HEK293 (cell line): Measurements from ENCODE around the gene CDH1.

Source experiments
- CTCF ChIA-PET: fragments of 350-600 bp; formaldehyde crosslinking; extraction: SDS; loops from one replicate; lab custom pipeline; 2021; ENCODE audit warnings: antibody characterized with exemption; lab: Yijun Ruan, JAX
- POLR2A ChIA-PET: fragments of 300-600 bp; formaldehyde crosslinking; extraction: SDS; loops from one replicate; lab custom pipeline; 2020; ENCODE audit warnings: antibody characterized with exemption, inconsistent platforms; lab: Yijun Ruan, JAX
- H3K27ac ChIP-seq: fragments of 200-500 bp; sonication (Bioruptor generic); 2 replicates; pipeline ENCODE4 v1.5.1; 2014; ENCODE audit warnings: low read depth, low read length, control low read depth, inconsistent platforms; ENCODE audit errors: extremely low read depth
- H3K36me3 ChIP-seq, 2 experiments: fragments of 200-500 bp in 1 of 2; sonication (Bioruptor generic) in 1 of 2; 1 replicate in 1 of 2; 2 replicates in 1 of 2; pipeline ENCODE4 v1.5.1; 2014 to 2017; ENCODE audit warnings: inconsistent platforms in 2 of 2, low read length in 2 of 2; ENCODE audit not compliant: control insufficient read depth in 2 of 2, insufficient read depth in 1 of 2
- H3K4me1 ChIP-seq: fragments of 200-500 bp; sonication (Bioruptor generic); 2 replicates; pipeline ENCODE4 v1.5.1; 2014; ENCODE audit warnings: mild to moderate bottlenecking, low read length, inconsistent platforms; ENCODE audit not compliant: control insufficient read depth, insufficient read depth
- H3K4me3 ChIP-seq: 2 replicates; pipeline ENCODE4 v1.5.1; 2011; ENCODE audit warnings: low read depth, mild to moderate bottlenecking, control low read depth, low read length, moderate library complexity
- H3K9me3 ChIP-seq: fragments of 200-500 bp; sonication (Bioruptor generic); 2 replicates; pipeline ENCODE4 v1.5.1; 2014; ENCODE audit warnings: low read depth, low read length, inconsistent platforms; ENCODE audit not compliant: control insufficient read depth, insufficient read depth
- GLI2 ChIP-seq: fragments of 450-650 bp; formaldehyde crosslinking; IDR thresholded peaks from 2 replicates; pipeline ENCODE4; 2017; ENCODE audit warnings: missing biosample characterization, missing genetic modification characterization, low read depth, borderline replicate concordance
- KLF7 ChIP-seq: fragments of 450-650 bp; formaldehyde crosslinking; IDR thresholded peaks from 2 replicates; pipeline ENCODE4 v1.5.1; 2016; ENCODE audit warnings: missing biosample characterization, missing genetic modification characterization, borderline replicate concordance
- OVOL3 ChIP-seq: fragments of 450-650 bp; formaldehyde crosslinking; IDR thresholded peaks from 2 replicates; pipeline ENCODE4 v1.5.1; 2016; ENCODE audit warnings: missing biosample characterization, missing genetic modification characterization
- RBAK ChIP-seq: fragments of 450-650 bp; formaldehyde crosslinking; IDR thresholded peaks from 2 replicates; pipeline ENCODE4 v1.5.1; 2016; ENCODE audit warnings: missing biosample characterization, missing genetic modification characterization
- SCRT2 ChIP-seq: fragments of 450-650 bp; formaldehyde crosslinking; IDR thresholded peaks from 2 replicates; pipeline ENCODE4 v1.5.1; 2016; ENCODE audit warnings: missing biosample characterization, missing genetic modification characterization
- SP7 ChIP-seq: fragments of 450-650 bp; formaldehyde crosslinking; IDR thresholded peaks from 2 replicates; pipeline ENCODE4 v1.5.1; 2016; ENCODE audit warnings: missing biosample characterization, missing genetic modification characterization
- ZEB2 ChIP-seq: fragments of 450-650 bp; formaldehyde crosslinking; IDR thresholded peaks from 2 replicates; pipeline ENCODE4 v1.5.1; 2016; ENCODE audit warnings: missing biosample characterization, missing genetic modification characterization
- ZNF112 ChIP-seq: fragments of 450-650 bp; formaldehyde crosslinking; IDR thresholded peaks from 2 replicates; pipeline ENCODE4 v1.5.0; 2017; ENCODE audit warnings: missing biosample characterization, missing genetic modification characterization
- ZNF169 ChIP-seq: fragments of 450-650 bp; formaldehyde crosslinking; IDR thresholded peaks from 2 replicates; pipeline ENCODE4 v1.5.1; 2016; ENCODE audit warnings: missing biosample characterization, missing genetic modification characterization
- ZNF174 ChIP-seq: fragments of 450-650 bp; formaldehyde crosslinking; IDR thresholded peaks from 2 replicates; pipeline ENCODE4 v1.5.0; 2017; ENCODE audit warnings: missing biosample characterization, mild to moderate bottlenecking, missing genetic modification characterization
- ZNF175 ChIP-seq: fragments of 450-650 bp; formaldehyde crosslinking; IDR thresholded peaks from 2 replicates; pipeline ENCODE4 v1.5.1; 2016; ENCODE audit warnings: missing biosample characterization, missing genetic modification characterization
- ZNF184 ChIP-seq: fragments of 450-650 bp; IDR thresholded peaks from 2 replicates; pipeline ENCODE4 v1.5.1; 2018; ENCODE audit warnings: missing biosample characterization, mild to moderate bottlenecking, missing genetic modification characterization
- ZNF394 ChIP-seq: fragments of 450-650 bp; formaldehyde crosslinking; IDR thresholded peaks from 2 replicates; pipeline ENCODE4 v1.5.1; 2016; ENCODE audit warnings: missing biosample characterization, missing genetic modification characterization, mild to moderate bottlenecking, moderate library complexity, borderline replicate concordance
- ZNF501 ChIP-seq: fragments of 450-650 bp; formaldehyde crosslinking; IDR thresholded peaks from 2 replicates; pipeline ENCODE4 v1.5.1; 2016; ENCODE audit warnings: missing biosample characterization, missing genetic modification characterization
- ZNF555 ChIP-seq: fragments of 450-650 bp; formaldehyde crosslinking; conservative IDR thresholded peaks from 2 replicates; pipeline ENCODE4 v1.5.1; 2017; ENCODE audit warnings: missing biosample characterization, mild to moderate bottlenecking, missing genetic modification characterization, inconsistent platforms
- ZNF654 ChIP-seq: fragments of 450-650 bp; formaldehyde crosslinking; IDR thresholded peaks from 2 replicates; pipeline ENCODE4 v1.5.1; 2016; ENCODE audit warnings: low read depth, missing biosample characterization, missing genetic modification characterization
- ZNF660 ChIP-seq: fragments of 450-650 bp; IDR thresholded peaks from 2 replicates; pipeline ENCODE4 v1.5.1; 2018; ENCODE audit warnings: missing biosample characterization, mild to moderate bottlenecking, missing genetic modification characterization
- ZNF843 ChIP-seq: fragments of 450-650 bp; formaldehyde crosslinking; IDR thresholded peaks from 2 replicates; pipeline ENCODE4 v1.5.1; 2016; ENCODE audit warnings: missing biosample characterization, missing genetic modification characterization
- ZSCAN30 ChIP-seq: fragments of 450-650 bp; IDR thresholded peaks from 2 replicates; pipeline ENCODE4 v1.5.1; 2018; ENCODE audit warnings: missing biosample characterization, mild to moderate bottlenecking, missing genetic modification characterization, moderate library complexity
- TF ChIP-seq, protein P1 (sequence below): fragments of 450-650 bp; formaldehyde crosslinking; IDR thresholded peaks from 2 replicates; pipeline ENCODE4 v1.5.1; 2016; ENCODE audit warnings: missing biosample characterization, missing genetic modification characterization
- TF ChIP-seq, protein P2 (sequence below): fragments of 450-650 bp; formaldehyde crosslinking; IDR thresholded peaks from 2 replicates; pipeline ENCODE4 v1.5.1; 2016; ENCODE audit warnings: missing biosample characterization, missing genetic modification characterization
- TF ChIP-seq, protein P3 (sequence below): fragments of 450-650 bp; formaldehyde crosslinking; IDR thresholded peaks from 2 replicates; pipeline ENCODE4 v1.5.1; 2016; ENCODE audit warnings: missing biosample characterization, missing genetic modification characterization
- TF ChIP-seq, protein P4 (sequence below): fragments of 450-650 bp; formaldehyde crosslinking; optimal IDR thresholded peaks from 2 replicates; pipeline ENCODE3; 2016; ENCODE audit warnings: missing biosample characterization, mild to moderate bottlenecking, missing genetic modification characterization
- TF ChIP-seq, protein P5 (sequence below): fragments of 450-650 bp; formaldehyde crosslinking; IDR thresholded peaks from 2 replicates; pipeline ENCODE4 v1.5.1; 2017; ENCODE audit warnings: missing biosample characterization, missing genetic modification characterization

CDH1 gene

DNA sequence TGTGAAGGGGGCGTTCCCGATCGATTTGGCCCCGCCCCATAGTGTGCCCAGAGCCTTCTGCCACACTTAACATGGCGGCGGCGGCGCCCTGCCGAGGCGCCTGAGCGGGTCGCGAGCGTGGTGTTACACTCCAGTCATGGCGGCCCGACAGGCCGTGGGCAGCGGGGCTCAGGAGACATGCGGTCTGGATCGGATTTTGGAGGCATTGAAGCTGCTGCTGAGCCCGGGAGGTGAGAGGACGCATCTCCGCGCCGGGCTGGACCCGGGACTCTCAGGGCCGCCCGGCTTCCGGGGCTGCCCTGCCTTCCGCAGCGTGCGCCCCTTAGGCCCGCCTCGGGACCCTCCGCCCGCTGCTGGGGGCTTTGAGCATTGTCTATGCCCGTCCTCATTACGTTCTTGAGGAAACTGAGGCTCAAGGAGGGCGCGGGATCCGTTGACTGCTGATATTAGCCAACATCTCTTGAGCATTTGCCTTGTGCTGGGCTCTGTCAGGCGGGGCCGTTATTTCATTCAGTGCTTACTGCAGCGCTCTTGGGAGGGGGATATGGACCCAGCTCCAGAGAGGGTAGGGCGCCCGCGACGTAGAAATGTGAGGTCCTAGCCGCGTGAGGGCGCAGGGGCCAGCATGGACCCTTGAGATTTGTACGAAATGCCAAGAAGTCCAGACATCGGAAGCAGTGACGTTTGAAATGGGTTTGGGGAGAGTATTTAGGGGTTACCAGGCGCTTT lies 106.6 kb downstream of the CDH1 start, which contains the start of gene TANGO6 (continued):
- TF ChIP-seq, protein P1, sequence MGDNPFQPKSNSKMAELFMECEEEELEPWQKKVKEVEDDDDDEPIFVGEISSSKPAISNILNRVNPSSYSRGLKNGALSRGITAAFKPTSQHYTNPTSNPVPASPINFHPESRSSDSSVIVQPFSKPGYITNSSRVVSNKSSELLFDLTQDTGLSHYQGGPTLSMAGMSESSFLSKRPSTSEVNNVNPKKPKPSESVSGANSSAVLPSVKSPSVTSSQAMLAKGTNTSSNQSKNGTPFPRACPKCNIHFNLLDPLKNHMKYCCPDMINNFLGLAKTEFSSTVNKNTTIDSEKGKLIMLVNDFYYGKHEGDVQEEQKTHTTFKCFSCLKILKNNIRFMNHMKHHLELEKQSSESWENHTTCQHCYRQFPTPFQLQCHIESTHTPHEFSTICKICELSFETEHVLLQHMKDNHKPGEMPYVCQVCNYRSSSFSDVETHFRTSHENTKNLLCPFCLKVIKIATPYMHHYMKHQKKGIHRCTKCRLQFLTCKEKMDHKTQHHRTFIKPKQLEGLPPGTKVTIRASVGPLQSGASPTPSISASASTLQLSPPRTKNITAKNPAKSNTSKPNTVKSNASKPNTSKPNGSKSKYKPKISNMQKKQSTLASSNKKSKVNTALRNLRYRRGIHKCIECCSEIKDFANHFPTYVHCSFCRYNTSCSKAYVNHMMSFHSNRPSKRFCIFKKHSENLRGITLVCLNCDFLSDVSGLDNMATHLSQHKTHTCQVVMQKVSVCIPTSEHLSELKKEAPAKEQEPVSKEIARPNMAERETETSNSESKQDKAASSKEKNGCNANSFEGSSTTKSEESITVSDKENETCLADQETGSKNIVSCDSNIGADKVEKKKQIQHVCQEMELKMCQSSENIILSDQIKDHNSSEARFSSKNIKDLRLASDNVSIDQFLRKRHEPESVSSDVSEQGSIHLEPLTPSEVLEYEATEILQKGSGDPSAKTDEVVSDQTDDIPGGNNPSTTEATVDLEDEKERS, result no peak
- TF ChIP-seq ZNF174 (tag by site-specific recombination) (no peak), ZNF184 (no peak), ZEB2 (no peak), ZNF169 (no peak), SP7 (tag by site-specific recombination) (peak; percentile 72), OVOL3 (peak; percentile 85), ZNF660 (tag by site-specific recombination) (peak; percentile 12; the same call in 1 of the 2 replicates), ZNF555 (no peak)
- TF ChIP-seq, protein P2, sequence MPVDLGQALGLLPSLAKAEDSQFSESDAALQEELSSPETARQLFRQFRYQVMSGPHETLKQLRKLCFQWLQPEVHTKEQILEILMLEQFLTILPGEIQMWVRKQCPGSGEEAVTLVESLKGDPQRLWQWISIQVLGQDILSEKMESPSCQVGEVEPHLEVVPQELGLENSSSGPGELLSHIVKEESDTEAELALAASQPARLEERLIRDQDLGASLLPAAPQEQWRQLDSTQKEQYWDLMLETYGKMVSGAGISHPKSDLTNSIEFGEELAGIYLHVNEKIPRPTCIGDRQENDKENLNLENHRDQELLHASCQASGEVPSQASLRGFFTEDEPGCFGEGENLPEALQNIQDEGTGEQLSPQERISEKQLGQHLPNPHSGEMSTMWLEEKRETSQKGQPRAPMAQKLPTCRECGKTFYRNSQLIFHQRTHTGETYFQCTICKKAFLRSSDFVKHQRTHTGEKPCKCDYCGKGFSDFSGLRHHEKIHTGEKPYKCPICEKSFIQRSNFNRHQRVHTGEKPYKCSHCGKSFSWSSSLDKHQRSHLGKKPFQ (tag by site-specific recombination), result no peak

DNA sequence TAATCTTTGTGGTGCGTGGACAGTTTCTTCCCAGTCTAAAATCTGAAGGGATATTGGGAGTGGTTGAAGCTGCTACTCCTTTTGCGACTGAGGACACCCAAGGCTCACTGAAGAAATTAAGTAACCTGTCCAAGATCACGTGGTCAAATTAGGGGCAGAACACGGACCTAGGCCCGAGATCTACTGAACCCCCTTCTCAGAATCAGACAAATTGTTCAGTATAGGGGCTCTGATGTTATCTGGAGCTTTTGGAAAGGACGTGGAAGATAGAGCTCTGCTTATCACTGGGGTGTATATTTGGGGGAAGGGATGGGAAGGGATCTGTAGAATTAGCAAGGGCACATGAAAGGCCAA lies 107.1 kb downstream of the CDH1 start:
- peak overlapping the region; percentile 94 for H3K4me3 ChIP-seq
- no peaks in the 10 kb centered on the region for H3K9me3 ChIP-seq
- CTCF ChIA-PET, result interaction anchor here (0.6 to 2.6 kb wide), 11 partner anchors 9 to 314 kb away, joined by 3 to 15 read pairs (median 4); no protein-coding TSS in a partner anchor
- POLR2A ChIA-PET, result interaction anchor here (0.8 to 1.6 kb wide), 5 partner anchors 42 to 279 kb away, joined by 3 to 4 read pairs (median 3); partner anchors contain the start of gene CDH1
- H3K36me3 ChIP-seq, result no peaks in the 10 kb centered on the region
- no peaks in the 10 kb centered on the region for H3K4me1 ChIP-seq
- peak overlapping the region; percentile 67; the same call in 1 of the 2 replicates for H3K27ac ChIP-seq
- TF ChIP-seq GLI2 (no peak), RBAK (tag by site-specific recombination) (no peak), ZNF843 (no peak), ZNF501 (tag by site-specific recombination) (no peak), ZNF654 (tag by site-specific recombination) (0 out of 2 replicates have a peak, but pooled peaks have one; percentile 1), SCRT2 (tag by site-specific recombination) (no peak), ZNF112 (tag by site-specific recombination) (no peak), ZSCAN30 (no peak), KLF7 (tag by site-specific recombination) (no peak), ZNF169 (no peak), ZNF175 (tag by site-specific recombination) (no peak), ZNF394 (tag by site-specific recombination) (peak; percentile 44; the same call in 1 of the 2 replicates)
- TF ChIP-seq, protein P3, sequence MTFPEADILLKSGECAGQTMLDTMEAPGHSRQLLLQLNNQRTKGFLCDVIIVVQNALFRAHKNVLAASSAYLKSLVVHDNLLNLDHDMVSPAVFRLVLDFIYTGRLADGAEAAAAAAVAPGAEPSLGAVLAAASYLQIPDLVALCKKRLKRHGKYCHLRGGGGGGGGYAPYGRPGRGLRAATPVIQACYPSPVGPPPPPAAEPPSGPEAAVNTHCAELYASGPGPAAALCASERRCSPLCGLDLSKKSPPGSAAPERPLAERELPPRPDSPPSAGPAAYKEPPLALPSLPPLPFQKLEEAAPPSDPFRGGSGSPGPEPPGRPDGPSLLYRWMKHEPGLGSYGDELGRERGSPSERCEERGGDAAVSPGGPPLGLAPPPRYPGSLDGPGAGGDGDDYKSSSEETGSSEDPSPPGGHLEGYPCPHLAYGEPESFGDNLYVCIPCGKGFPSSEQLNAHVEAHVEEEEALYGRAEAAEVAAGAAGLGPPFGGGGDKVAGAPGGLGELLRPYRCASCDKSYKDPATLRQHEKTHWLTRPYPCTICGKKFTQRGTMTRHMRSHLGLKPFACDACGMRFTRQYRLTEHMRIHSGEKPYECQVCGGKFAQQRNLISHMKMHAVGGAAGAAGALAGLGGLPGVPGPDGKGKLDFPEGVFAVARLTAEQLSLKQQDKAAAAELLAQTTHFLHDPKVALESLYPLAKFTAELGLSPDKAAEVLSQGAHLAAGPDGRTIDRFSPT, result no peak
- TF ChIP-seq, protein P2 (tag by site-specific recombination), result no peak
- TF ChIP-seq, protein P4, sequence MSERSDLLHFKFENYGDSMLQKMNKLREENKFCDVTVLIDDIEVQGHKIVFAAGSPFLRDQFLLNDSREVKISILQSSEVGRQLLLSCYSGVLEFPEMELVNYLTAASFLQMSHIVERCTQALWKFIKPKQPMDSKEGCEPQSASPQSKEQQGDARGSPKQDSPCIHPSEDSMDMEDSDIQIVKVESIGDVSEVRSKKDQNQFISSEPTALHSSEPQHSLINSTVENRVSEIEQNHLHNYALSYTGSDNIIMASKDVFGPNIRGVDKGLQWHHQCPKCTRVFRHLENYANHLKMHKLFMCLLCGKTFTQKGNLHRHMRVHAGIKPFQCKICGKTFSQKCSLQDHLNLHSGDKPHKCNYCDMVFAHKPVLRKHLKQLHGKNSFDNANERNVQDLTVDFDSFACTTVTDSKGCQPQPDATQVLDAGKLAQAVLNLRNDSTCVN (tag by site-specific recombination), result no peak
- TF ChIP-seq, protein P5, sequence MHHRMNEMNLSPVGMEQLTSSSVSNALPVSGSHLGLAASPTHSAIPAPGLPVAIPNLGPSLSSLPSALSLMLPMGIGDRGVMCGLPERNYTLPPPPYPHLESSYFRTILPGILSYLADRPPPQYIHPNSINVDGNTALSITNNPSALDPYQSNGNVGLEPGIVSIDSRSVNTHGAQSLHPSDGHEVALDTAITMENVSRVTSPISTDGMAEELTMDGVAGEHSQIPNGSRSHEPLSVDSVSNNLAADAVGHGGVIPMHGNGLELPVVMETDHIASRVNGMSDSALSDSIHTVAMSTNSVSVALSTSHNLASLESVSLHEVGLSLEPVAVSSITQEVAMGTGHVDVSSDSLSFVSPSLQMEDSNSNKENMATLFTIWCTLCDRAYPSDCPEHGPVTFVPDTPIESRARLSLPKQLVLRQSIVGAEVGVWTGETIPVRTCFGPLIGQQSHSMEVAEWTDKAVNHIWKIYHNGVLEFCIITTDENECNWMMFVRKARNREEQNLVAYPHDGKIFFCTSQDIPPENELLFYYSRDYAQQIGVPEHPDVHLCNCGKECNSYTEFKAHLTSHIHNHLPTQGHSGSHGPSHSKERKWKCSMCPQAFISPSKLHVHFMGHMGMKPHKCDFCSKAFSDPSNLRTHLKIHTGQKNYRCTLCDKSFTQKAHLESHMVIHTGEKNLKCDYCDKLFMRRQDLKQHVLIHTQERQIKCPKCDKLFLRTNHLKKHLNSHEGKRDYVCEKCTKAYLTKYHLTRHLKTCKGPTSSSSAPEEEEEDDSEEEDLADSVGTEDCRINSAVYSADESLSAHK (tag by site-specific recombination), result no peak
